Measurements from ENCODE around the gene RMDN3. TPM values are rescaled to one million over a fixed set of nuclear protein-coding genes. Genes with fewer than 3 reads are reported as not detected.
A peak's percentile ranks its signal among the peaks of the same experiment; 100 is the strongest.

RMDN3 gene
- total RNA-seq, 2 experiments from 2014 or later, result 29.1 to 30.3 TPM

DNA sequence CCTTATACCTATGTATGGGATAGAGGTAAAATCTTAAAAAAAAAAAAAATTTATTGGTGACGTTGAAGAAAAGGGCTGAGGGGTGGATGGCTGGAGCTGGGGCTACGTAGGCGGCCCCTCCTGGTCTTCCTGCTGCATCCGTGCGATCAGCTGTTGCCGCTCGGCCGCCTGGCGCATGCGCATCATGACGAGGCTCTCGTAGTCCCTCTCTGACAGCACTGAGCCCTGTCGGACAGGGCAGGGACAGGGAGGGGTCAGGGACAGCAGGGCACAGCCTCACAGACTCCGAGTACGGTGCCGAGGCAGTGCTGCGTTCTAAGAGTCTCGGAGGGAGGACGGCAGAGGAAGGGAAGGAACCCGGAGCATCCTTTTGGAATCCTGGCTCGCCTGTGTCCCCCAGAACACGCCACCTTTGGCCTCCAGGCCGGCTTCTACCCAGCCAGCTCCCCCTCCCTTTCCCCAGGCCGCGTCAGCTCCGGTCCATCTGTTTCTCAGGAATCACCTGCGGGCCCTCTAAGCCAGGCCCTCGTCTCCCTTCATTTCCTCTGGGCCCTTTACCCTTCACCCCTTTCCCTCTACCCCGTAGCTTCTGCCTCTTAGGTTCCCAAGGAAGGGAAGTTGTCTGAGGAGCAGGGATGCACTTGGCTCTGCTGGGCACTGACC is 12.9 kb upstream of the RMDN3 start:
- CTCF ChIA-PET, result interaction anchor here (4.4 kb wide), 1 partner anchor 14 kb away, joined by 19 read pairs; no protein-coding TSS in a partner anchor
- no peaks in the 10 kb centered on the region for H3K27me3 ChIP-seq (ENCODE audit: control insufficient read depth in 1 of 2, insufficient read depth in 2 of 2, low read length in 2 of 2)
- TF ChIP-seq CTCF (IDR thresholded peaks at IDR 0.05), result no peak
- H3K27ac ChIP-seq (ENCODE audit: low read depth in 1 of 2, low read length in 2 of 2), result no peak overlapping the region
- Mint-ChIP-seq H3K9me3 (no peaks in the 10 kb centered on the region), H3K27ac (peak overlapping the region; percentile 89), H3K27me3 (no peaks in the 10 kb centered on the region), H3K36me3 (ENCODE audit: low read depth) (peaks cover 27% of the 10 kb centered on the region), H3K4me3 (no peak overlapping the region), H3K4me1 (ENCODE audit: low read depth) (peaks cover 43% of the 10 kb centered on the region)
- peaks cover 52% of the 10 kb centered on the region for H3K4me1 ChIP-seq (ENCODE audit: insufficient read depth, low read length)
- no peak for ATAC-seq (ENCODE audit: poor library complexity)
- intact Hi-C loops (cut with DNase I, micrococcal nuclease), result loop anchor here (5.0 to 10.0 kb wide), 3 partner anchors 76 to 347 kb away; partner anchors contain the start of genes INO80 (in 1 of the 2) and KNL1 (in 1 of the 2)
- no peak overlapping the region for H3K4me3 ChIP-seq (ENCODE audit: low read length)
- no peak for DNase-seq
- POLR2A ChIA-PET, result interaction anchor here (1.4 to 1.9 kb wide), 2 partner anchors 13 to 73 kb away, joined by 4 to 5 read pairs; partner anchors contain the start of genes RAD51 and RMDN3
- H3K9me3 ChIP-seq (ENCODE audit: control insufficient read depth in 1 of 2, insufficient read depth in 1 of 2, low read length in 2 of 2), result no peaks in the 10 kb centered on the region
- H3K36me3 ChIP-seq (ENCODE audit: insufficient read depth, low read length), result peaks cover 24% of the 10 kb centered on the region

DNA sequence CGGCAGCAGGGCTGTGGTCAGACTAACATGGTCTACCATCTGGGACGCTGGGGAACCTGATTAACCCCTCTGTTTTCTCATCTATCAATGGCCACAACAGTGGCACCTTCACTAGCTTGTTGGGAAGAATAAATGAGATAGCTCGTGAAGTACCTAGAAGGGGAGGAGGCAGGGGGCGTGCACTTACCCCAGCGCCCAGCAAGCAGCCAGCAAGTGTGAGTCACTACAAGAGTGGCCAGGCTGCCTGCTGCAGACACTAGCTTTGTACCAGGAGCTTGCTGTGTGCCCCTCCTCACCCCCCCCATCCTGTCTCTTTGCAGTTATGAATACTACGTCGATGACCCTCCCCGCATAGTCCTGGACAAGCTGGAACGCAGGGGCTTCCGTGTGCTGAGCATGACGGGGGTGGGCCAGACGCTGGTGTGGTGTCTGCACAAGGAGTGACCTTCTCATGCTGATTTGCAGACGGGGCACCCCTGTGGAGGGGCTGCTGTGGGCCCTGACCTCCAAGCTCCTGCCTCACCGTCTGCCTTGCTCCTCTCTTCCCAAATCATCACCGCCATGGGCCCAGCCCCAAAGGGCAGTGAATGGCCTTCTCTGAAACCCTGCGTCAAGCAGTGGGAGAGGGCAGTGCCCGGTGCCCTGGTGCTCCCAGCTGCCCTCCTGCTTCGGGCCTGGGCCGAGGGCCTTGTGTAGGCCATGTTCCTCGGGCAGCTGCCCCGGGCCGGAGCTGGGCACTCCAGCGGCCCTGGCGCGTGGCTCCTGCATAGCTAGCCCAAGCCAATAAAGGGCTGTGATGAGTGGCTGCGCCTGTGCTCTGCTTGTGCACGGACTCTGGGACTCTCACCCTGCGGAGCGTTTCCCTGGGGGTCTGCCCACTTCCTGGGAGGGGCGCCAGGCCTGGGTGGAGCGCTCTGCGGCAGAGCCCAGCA is 12.1 kb upstream of the RMDN3 start:
- Histone ChIP-seq H3K9me3 (ENCODE audit: control insufficient read depth in 1 of 2, insufficient read depth in 1 of 2, low read length in 2 of 2) (no peaks in the 10 kb centered on the region), H3K4me1 (ENCODE audit: insufficient read depth, low read length) (peaks cover 57% of the 10 kb centered on the region), H3K27ac (ENCODE audit: low read depth in 1 of 2, low read length in 2 of 2) (no peak overlapping the region), H3K4me3 (ENCODE audit: low read length) (no peak overlapping the region), H3K36me3 (ENCODE audit: insufficient read depth, low read length) (peaks cover 24% of the 10 kb centered on the region), H3K27me3 (ENCODE audit: control insufficient read depth in 1 of 2, insufficient read depth in 2 of 2, low read length in 2 of 2) (no peaks in the 10 kb centered on the region)
- no peak for ATAC-seq (ENCODE audit: poor library complexity)
- no peak overlapping the region for H3K4me3 Mint-ChIP-seq
- DNase-seq, result no peak
- H3K36me3 Mint-ChIP-seq (ENCODE audit: low read depth), result peaks cover 25% of the 10 kb centered on the region
- intact Hi-C loops (cut with DNase I, micrococcal nuclease), result loop anchor here (5.0 to 10.0 kb wide), 3 partner anchors 75 to 348 kb away; partner anchors contain the start of genes INO80 (in 1 of the 2) and KNL1 (in 1 of the 2)
- H3K9me3 Mint-ChIP-seq, result no peaks in the 10 kb centered on the region
- H3K27ac Mint-ChIP-seq, result no peak overlapping the region
- no peak for TF ChIP-seq CTCF (IDR thresholded peaks at IDR 0.05)
- ChIA-PET CTCF (no interaction called here), POLR2A (interaction anchor here (1.4 kb wide), 1 partner anchor 73 kb away, joined by 4 read pairs; the partner anchor contains the start of gene RAD51)
- H3K4me1 Mint-ChIP-seq (ENCODE audit: low read depth), result peaks cover 43% of the 10 kb centered on the region
- no peaks in the 10 kb centered on the region for H3K27me3 Mint-ChIP-seq

- Histone ChIP-seq H3K4me1 (ENCODE audit: insufficient read depth, low read length) (peaks cover 57% of the 10 kb centered on the region), H3K36me3 (ENCODE audit: insufficient read depth, low read length) (peaks cover 21% of the 10 kb centered on the region), H3K27me3 (ENCODE audit: control insufficient read depth in 1 of 2, insufficient read depth in 2 of 2, low read length in 2 of 2) (no peaks in the 10 kb centered on the region), H3K27ac (ENCODE audit: low read depth in 1 of 2, low read length in 2 of 2) (peak overlapping the region in 1 of 2 donors; percentile 32), H3K9me3 (ENCODE audit: control insufficient read depth in 1 of 2, insufficient read depth in 1 of 2, low read length in 2 of 2) (no peaks in the 10 kb centered on the region), H3K4me3 (ENCODE audit: low read length) (no peak overlapping the region)
- no peak for DNase-seq
- no peaks in the 10 kb centered on the region for H3K9me3 Mint-ChIP-seq
- intact Hi-C loops (cut with DNase I, micrococcal nuclease), result loop anchor here (5.0 to 10.0 kb wide), 3 partner anchors 74 to 348 kb away; partner anchors contain the start of genes INO80 (in 1 of the 2) and KNL1 (in 1 of the 2)
- ChIA-PET POLR2A (interaction anchor here (1.4 kb wide), 1 partner anchor 201 kb away, joined by 5 read pairs; no protein-coding TSS in a partner anchor), CTCF (interaction anchor here (0.6 to 2.9 kb wide), 3 partner anchors 16 to 127 kb away, joined by 4 to 13 read pairs (median 8); no protein-coding TSS in a partner anchor)
- peak overlapping the region; percentile 3 for H3K4me3 Mint-ChIP-seq
- ATAC-seq (ENCODE audit: poor library complexity), result no peak
- no peaks in the 10 kb centered on the region for H3K27me3 Mint-ChIP-seq
- no peak for TF ChIP-seq CTCF (IDR thresholded peaks at IDR 0.05)
- peaks cover 18% of the 10 kb centered on the region for H3K36me3 Mint-ChIP-seq (ENCODE audit: low read depth)
- peaks cover 43% of the 10 kb centered on the region for H3K4me1 Mint-ChIP-seq (ENCODE audit: low read depth)
- H3K27ac Mint-ChIP-seq, result peak overlapping the region; percentile 90
Observed at GRCh38 chr15:40766194-40766815, 11.3 kb upstream of the RMDN3 start.

Measured in CD4-positive, alpha-beta T cell (primary cell).